Measurements from ENCODE around the gene NAV3.
A peak's percentile ranks its signal among the peaks of the same experiment; 100 is the strongest.

Gene NAV3

DNA sequence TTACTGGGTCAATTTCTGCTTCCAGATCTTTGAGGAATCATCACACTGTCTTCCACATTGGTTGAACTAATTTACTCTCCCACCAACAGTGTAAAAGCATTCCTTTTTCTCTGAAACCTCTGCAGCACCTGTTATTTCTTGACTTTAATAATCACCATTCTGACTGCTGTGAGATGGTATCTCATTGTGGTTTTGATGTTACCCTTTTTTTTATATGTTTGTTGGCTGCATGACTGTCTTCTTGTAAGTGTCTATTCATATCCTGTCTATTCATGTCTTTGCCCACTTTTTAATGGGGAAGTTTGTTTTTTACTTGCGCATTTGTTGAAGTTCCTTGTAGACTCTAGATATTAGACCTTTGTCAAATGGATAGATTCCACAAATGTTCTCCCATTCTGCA lies 324.9 kb downstream of the NAV3 start:
- no peak overlapping the region for H3K4me3 ChIP-seq (ENCODE audit: low read depth, low read length)
- peak; percentile 9 for DNase-seq (ENCODE audit: low read depth, low spot score)
- TF ChIP-seq, protein P1, sequence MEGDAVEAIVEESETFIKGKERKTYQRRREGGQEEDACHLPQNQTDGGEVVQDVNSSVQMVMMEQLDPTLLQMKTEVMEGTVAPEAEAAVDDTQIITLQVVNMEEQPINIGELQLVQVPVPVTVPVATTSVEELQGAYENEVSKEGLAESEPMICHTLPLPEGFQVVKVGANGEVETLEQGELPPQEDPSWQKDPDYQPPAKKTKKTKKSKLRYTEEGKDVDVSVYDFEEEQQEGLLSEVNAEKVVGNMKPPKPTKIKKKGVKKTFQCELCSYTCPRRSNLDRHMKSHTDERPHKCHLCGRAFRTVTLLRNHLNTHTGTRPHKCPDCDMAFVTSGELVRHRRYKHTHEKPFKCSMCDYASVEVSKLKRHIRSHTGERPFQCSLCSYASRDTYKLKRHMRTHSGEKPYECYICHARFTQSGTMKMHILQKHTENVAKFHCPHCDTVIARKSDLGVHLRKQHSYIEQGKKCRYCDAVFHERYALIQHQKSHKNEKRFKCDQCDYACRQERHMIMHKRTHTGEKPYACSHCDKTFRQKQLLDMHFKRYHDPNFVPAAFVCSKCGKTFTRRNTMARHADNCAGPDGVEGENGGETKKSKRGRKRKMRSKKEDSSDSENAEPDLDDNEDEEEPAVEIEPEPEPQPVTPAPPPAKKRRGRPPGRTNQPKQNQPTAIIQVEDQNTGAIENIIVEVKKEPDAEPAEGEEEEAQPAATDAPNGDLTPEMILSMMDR (IDR thresholded peaks at IDR 0.05; ENCODE audit: low read depth, low read length): no peak
- in situ Hi-C loops (cut with HindIII; ENCODE audit: low sequenced_read_pairs): no loop called here

GRCh38 chr12:78156751-78157150 lies 326.1 kb downstream of the NAV3 start:
- DNase-seq (ENCODE audit: low read depth, low spot score): peak; percentile 35
- in situ Hi-C loops (cut with HindIII; ENCODE audit: low sequenced_read_pairs): no loop called here
- H3K4me3 ChIP-seq (ENCODE audit: low read depth, low read length): no peak overlapping the region
- TF ChIP-seq, protein P1 (IDR thresholded peaks at IDR 0.05; ENCODE audit: low read depth, low read length): no peak

DNA sequence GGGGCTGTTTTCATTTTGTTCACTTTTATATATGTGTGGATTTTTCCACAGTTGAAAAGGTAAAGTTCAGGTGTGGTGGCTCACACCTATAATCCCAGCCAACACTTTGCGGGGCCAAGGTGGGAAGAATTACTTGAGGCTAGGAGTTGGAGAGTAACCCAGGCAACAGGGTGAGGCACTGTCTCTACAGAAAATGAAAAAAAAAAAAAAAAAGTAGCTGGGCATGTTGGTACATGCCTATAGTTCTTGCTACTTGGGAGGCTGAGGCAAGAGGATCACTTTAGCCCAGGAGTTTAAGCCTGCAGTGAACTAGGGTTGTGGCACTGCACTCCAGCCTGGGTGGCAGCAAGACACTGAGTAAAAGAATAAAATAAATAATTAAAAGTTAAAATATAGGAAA lies 326.5 kb downstream of the NAV3 start:
- H3K4me3 ChIP-seq (ENCODE audit: low read depth, low read length): no peak overlapping the region
- no peak for DNase-seq (ENCODE audit: low read depth, low spot score)
- TF ChIP-seq, protein P1 (IDR thresholded peaks at IDR 0.05; ENCODE audit: low read depth, low read length): no peak
- in situ Hi-C loops (cut with HindIII; ENCODE audit: low sequenced_read_pairs): no loop called here

DNA sequence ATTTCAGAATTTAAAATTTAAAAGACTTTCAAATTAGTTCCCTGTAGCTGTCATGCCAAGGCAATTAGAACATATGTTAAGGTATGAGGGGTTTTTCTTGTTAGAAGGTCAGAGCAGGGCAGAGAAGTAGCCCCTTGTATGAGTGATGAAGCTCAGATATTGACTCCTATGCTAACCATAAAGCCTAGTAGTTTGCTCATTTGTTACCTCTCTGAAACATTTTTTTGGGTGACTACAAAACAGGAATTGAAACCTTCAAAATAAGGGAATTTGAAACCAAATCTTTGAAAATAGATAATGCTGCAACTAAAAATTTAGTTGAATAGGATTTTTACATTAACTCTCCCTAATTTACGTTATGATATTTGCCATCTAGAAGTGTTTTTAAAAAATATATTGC lies 333.5 kb downstream of the NAV3 start:
- DNase-seq (ENCODE audit: low read depth, low spot score): no peak
- TF ChIP-seq, protein P1 (IDR thresholded peaks at IDR 0.05; ENCODE audit: low read depth, low read length): no peak
- H3K4me3 ChIP-seq (ENCODE audit: low read depth, low read length): no peak overlapping the region
- in situ Hi-C loops (cut with HindIII; ENCODE audit: low sequenced_read_pairs): no loop called here

GRCh38 chr12:78167510-78167909 lies 336.8 kb downstream of the NAV3 start:
- no peak for DNase-seq (ENCODE audit: low read depth, low spot score)
- in situ Hi-C loops (cut with HindIII; ENCODE audit: low sequenced_read_pairs): no loop called here

DNA sequence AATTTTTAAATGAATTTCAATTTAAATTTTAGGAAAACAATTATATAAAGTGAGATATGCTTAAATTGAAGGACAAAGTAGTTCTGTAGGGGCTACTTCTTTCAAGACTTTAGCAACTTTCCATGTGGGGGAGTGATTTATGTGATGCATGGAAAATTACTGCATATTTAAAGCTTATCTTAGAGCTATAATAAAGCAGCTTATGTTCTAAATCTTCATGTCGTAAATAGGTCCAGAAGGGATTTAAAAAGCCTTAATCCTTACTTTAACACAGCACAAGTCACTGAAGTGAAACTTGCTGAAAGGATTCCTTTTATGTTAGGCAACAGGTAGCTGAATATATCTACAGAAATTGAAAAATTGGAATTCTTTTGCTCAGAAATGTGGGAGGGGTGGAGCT lies 340.4 kb downstream of the NAV3 start:
- H3K4me3 ChIP-seq (ENCODE audit: low read depth, low read length): no peak overlapping the region
- TF ChIP-seq, protein P1 (IDR thresholded peaks at IDR 0.05; ENCODE audit: low read depth, low read length): no peak
- DNase-seq (ENCODE audit: low read depth, low spot score): no peak
- in situ Hi-C loops (cut with HindIII; ENCODE audit: low sequenced_read_pairs): no loop called here

More at GRCh38 chr12:78167510-78167909, 336.8 kb downstream of the NAV3 start:
- TF ChIP-seq, protein P1 (IDR thresholded peaks at IDR 0.05; ENCODE audit: low read depth, low read length): no peak
- H3K4me3 ChIP-seq (ENCODE audit: low read depth, low read length): no peak overlapping the region

DNA sequence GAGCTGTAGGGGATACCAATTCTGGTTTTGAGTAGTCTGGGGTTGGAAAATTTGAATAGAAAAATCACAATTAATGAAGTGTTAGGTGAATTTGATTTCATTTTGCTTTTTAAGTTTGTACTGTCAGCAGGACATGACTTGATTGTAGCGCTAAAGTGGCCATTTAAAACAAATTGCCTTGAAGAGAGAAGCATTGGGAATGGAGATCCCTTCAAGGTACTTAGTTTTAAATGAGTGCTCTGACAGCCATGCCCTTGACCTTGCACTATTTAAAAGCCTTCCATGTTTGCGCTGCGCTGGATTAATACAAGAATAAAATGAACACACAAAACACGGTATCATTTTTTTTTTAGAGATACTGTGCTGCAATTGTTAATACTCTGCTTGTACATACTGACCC lies 345.9 kb downstream of the NAV3 start:
- in situ Hi-C loops (cut with HindIII; ENCODE audit: low sequenced_read_pairs): no loop called here
- no peak overlapping the region for H3K4me3 ChIP-seq (ENCODE audit: low read depth, low read length)
- TF ChIP-seq, protein P1 (IDR thresholded peaks at IDR 0.05; ENCODE audit: low read depth, low read length): no peak
- DNase-seq (ENCODE audit: low read depth, low spot score): no peak

Data from astrocyte of the spinal cord (primary cell).